Limb (tissue), 2 donors: ENCODE measurements around the gene PRKCB.
A peak's percentile ranks its signal among the peaks of the same experiment; 100 is the strongest.

Source experiments
- DNase-seq, 2 donors: peaks; one replicate each; pipeline ENCODE4 v3.0.0-alpha.2; 2016; ENCODE audit errors: extremely low spot score in 2 of 2

The PRKCB gene

DNA sequence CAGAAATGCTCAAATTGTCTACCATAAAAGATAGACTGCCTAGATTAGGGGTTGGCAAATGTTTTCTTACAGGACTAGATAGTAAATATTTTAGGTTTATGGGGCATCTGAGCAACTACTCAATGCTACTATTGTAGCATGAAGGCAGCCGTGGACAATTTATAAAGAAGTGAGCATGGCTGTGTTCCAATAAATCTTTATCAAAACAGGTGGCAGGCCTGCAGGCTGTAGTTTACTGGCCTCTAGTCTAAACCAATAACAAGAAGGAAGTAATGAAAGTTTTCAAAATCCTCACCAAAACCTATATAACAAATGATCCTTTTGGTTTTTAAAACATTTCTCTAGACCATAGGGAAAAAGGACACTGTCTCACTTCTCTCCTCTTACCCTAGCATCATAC is 105.2 kb downstream of the PRKCB start:
- DNase-seq: no peak

DNA sequence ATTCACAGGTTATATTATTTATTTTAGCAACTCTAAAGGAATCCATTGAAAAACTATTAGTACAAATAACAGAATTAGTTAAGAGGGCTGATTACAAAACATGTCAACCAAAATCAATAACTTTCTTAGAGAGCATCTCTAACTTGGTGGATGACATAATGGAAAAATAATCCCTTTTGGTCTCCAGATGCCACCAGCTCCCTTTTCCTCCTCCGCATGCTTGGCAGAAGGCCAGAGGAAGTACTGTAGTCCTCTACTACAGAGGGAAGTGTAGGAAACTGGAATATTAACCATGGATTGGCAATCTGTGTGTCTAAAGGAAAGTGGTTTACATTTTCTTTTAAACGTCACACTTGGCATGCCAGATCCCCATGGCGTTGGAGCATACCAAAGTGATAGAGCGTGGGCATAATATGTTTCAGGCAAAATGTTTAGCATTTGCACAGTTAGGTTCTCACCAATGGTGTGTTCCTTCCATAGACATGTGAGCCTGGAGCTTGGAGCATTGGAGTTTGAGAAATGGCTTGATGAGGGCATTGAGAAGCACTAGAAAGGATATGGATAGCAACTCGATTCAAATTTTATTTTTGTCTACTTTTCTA is 106.3 kb downstream of the PRKCB start:
- DNase-seq: peak in 1 of 2 donors; percentile 19

GRCh38 chr16:23943604-23944003 is 107.8 kb downstream of the PRKCB start:
- no peak for DNase-seq

DNA sequence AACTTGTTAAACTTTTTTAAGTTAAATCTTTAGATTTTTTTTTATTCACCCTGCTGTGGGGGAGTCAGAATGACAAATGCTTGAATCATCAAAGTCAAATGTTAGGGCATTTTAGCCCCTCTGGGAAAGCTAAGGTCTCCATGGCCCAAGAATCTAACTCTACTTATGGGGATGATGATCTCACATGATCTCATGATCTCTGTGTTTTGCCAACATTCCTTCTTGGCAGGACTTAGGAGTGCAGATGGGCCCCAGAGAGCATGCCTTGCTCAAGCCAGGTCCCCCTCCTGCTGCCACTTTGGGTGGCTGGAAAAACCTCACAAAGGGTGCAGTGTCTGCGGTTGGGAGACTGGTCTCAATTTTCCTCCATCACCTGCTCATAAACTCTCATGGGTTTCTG is 108.6 kb downstream of the PRKCB start:
- DNase-seq: no peak

DNA sequence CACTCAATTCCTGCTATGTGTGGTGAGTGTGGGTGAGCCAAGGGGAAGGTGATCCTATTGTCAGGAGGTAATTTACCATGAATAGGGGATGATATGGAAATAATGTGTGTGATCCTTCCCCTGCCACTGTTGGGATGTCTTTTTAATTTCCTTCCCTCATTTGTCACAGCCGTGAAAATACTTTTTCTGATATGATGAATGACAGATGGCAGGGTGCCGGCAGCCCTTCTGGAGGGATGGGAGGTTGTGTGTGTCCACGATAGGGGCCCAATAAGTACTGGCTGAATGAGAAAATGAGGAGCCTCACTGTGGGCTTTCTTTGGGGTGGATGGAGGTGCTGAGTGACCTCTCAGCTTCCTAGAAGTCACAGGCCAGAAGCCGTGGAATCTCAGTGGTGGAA is 109.5 kb downstream of the PRKCB start:
- DNase-seq: no peak

DNA sequence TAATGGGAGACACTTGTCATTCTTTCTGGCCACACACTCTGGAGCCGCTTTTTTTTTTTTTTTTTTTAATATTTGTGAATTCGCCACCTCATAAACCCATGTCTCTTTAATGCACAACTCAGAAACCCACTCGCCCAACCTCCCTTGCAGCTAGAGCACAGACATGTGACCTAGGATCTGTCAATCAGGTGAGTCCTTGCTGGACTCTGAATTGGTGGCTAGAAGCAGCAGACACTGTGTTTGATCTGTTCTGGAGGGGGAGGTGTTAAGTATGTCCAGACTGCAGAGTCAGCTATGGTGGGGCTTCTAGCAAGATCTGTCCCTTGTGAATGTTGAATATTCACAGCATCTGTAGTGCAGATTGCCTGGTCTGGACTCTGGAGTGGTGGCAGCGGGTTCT is 112.1 kb downstream of the PRKCB start:
- DNase-seq: no peak

- DNase-seq: no peak
Measured at GRCh38 chr16:23948949-23949411, 113.2 kb downstream of the PRKCB start.

DNA sequence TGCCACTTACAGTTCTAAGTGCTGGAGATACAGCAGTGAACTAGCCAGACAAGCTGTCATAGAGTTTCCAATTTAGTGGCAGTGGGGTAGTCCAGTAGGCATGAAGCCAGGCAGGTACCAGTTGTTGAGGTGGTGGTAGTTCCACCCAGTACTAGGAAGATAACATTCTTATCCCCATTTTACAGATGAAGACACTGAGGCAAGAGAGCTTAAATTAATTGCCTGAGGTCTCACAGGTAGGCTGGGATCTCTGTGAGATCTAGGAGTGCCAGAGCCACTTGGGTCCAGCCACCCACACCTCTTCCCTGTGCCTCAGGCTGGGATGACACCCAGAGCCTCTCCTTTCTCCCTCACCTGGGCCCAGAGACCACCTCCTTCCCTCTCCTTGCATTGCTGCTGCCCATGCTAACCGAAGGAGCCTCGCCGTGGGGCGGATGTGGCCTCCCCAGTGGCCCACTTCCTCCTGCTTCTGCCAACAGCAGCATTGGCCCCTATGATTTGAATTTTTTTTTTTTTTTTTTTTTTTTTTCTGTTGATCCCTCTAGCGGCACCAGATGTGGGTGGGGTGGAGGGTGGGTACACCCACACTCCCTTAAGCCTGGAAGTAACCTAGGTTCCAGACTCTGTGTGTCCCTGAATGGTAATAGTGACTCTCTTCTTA is 114.0 kb downstream of the PRKCB start:
- no peak for DNase-seq

GRCh38 chr16:23950291-23950894 is 114.6 kb downstream of the PRKCB start:
- DNase-seq: no peak

- no peak for DNase-seq
Measured at GRCh38 chr16:23950898-23951297, 115.1 kb downstream of the PRKCB start.

DNA sequence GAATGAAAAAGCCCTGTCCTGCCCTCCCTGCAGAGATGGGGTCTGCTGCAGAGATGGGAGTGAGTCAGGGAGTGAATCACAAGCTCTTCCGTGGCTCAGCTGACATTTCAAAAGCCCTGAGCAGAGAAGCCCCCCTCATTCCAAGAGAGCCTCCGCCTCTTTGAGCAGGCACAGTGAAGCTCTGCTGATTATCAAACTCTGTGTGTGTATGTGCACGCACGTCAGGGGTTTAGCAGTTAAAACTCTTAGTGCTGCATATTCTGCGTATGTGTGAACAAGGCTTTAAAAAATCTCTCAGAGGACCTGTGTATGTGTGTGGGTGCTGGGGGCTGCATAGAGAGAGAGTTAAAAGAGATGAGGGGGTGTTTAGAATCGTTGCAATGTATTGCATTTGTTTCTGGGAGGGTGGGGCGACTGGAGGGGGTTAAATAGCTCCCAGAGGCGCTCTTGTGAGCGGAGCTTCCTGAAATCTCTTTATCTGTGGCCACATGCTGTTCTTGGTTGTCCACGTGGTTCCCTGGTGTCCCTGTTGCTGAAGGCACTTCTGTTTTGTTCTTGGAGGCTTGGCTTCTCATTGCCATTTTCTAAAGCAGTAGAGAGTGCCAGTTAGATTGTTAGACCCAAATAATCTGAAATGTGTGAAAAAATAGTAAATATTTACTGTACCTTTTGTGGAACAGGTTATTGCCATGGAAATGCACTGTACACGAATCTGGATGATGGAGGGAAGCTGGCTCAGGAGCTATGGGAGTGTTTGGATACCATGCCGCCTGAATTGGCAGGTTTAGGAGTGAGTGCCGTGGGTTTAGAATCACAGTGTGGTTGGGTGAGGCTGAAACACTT is 116.6 kb downstream of the PRKCB start:
- peak in 1 of 2 donors; percentile 36 for DNase-seq

DNA sequence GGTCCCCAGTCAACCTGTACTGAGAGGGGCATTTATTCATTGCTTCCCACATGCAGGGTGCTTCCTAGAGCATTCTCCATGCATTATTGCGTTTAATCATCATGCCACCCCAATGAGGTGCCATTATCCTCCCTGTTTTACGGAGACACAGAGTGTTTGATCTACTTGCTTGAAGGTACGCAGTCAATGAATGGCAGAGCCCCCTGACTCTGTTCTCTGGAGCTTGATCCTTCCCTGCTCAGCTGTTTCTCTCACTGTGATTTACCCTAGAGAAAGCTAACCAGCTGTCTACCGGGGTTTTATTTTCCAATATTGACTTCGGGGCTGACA is 117.2 kb downstream of the PRKCB start:
- DNase-seq: no peak

DNA sequence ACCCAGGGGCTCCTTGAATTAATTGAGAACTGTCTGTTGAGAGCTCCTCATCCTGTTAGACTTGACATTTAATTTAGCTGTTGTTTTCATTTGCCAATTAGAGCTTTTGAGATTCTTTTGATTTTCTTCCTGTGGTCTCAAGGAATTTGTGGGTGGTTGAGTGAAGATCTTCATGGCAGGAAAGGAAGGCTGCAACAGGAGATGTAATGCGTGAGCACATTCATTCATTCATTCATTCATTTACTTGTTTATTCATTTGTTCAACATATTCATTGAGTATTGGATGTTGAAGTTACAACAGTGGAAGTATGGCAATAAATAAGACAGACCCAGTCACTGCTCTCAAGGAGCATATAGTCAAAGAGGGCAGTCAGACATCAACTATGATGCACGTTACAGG is 117.7 kb downstream of the PRKCB start:
- no peak for DNase-seq

DNA sequence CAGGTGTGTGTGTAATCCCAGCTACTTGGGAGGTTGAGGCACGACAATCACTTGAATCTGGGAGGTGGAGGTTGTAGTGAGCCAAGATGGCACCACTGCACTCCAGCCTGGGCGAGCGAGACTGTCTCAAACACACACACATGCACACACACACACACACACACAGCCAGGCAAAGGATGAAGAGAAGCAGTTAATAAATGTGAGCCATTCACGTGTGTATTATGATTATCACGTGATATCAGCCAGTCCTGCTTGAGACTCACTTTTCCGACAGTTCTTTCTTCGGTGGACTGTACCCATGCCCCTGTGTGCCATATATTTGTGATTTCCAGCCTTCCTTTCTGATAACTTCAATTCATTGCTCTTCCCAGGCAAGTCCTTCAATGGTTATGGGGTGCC is 119.3 kb downstream of the PRKCB start:
- no peak for DNase-seq

- DNase-seq: no peak
Measured at GRCh38 chr16:23957287-23957686, 121.5 kb downstream of the PRKCB start.

DNA sequence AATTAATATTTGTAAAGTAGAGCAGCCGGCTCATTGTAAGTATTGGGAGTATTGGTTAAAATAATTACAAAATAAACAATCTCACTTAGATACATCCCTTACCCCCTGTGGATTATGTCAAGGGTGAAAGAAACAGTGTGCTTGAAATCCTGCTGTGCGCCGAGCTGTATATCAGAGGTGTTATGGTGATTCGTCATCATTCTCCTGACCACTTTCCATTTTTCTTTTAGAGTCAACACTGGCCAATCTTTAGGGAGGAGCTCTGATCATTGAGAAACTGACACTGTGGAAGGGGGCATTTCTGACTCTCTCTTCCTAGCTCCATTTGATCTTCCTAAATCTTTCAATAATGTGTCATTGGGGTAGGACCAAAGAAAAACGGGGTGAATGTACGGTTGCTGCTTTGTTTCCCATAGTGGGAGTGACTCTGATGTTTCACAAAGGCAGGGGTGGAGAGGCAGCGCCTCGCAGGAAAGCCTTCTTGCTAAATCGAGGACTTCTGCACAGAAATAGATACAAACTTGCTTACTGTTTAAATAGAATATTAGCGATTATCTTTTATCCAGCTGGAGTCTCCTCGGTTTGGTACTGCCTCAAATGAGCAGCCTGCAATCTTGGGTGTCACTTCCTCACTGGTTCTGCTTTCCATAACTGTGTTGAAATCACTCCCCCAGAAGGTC is 123.4 kb downstream of the PRKCB start:
- no peak for DNase-seq

DNA sequence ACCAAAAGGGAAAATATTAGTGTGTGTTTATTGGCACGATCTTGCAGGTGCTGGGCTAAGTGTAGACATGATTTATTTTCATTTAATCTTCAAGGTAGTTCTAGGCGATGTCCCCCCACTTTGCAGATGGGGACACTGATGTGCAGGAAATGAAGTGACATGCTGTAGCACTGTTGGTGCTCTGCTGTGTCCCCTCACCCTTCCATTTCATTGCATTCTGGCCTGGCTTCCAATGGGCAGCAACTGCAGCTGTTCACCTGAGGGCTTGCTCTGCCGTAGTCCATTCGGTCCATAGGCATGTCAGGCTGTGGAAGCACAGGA is 123.9 kb downstream of the PRKCB start:
- no peak for DNase-seq

GRCh38 chr16:23960081-23960885 is 124.5 kb downstream of the PRKCB start:
- no peak for DNase-seq

DNA sequence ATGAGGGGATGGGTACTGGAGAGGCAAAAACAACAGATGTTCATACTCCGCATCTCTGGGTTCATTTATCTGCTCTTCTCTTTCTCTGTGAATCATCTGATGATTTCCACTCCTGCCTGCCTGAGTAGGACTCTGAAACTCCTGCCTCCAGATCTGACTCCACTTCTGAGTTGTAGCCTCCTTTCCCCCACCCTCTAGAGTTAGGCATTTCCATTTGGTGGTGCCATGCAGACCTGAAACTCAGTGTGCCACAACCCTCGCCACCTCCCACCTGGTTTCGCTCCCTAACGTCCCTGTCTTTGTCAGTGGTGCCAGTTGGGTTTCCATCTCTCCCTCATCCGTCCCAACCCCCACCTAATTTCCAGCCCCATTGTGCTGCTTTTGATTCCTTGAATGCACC is 126.2 kb downstream of the PRKCB start:
- no peak for DNase-seq

DNA sequence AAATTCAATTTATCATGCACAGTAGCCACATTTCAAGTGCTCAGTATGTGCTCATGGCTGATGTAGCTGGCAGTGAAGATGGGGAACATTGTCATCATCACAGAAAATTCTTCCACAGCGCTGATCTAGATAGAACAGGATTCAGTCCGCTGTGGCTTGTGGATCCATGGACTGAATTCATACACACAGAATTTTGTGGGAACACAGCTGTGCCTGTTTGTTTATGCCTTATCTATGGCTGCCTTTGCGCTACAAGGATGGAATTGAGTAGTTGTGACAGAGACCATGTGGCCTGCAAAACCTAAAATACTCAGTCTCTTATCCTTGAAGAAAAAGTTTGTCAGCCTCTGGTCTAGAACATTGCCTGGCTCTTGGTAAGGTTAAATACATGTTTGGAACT is 128.4 kb downstream of the PRKCB start:
- DNase-seq: no peak

- no peak for DNase-seq
Measured at GRCh38 chr16:23965137-23965733, 129.5 kb downstream of the PRKCB start.
